OCI-LY3 (cell line): ENCODE data around the gene BACH2.

Source experiments
- H2AFZ ChIP-seq: fragments of 200-600, 300-600 bp; shearing (Covaris generic); 2 replicates; pipeline ENCODE4 v1.6.0; 2014; ENCODE audit warnings: antibody characterized with exemption, low read depth, low read length
- H3K27ac ChIP-seq: fragments of 200-600, 300-600 bp; sonication (generic); 2 replicates; pipeline ENCODE4 v1.5.1; 2014; ENCODE audit warnings: mild to moderate bottlenecking, low read length, moderate library complexity, mixed read lengths
- H3K27me3 ChIP-seq: fragments of 200-600, 300-600 bp; sonication (generic); 2 replicates; pipeline ENCODE4 v1.6.1; 2014; ENCODE audit warnings: low read depth, low read length, mixed read lengths
- H3K36me3 ChIP-seq: fragments of 200-600, 300-600 bp; sonication (generic); replicated peaks from 2 replicates; pipeline ENCODE3; 2014; ENCODE audit warnings: low read depth, low read length, mixed read lengths
- H3K4me1 ChIP-seq: fragments of 300-600, 200-600 bp; sonication (generic); 2 replicates; pipeline ENCODE4 v1.6.1; 2014; ENCODE audit warnings: low read length, mixed read lengths
- H3K4me2 ChIP-seq: fragments of 200-600, 300-600 bp; sonication (generic); 2 replicates; pipeline ENCODE4 v1.6.1; 2014; ENCODE audit warnings: low read length, mixed read lengths
- H3K4me3 ChIP-seq: fragments of 300-600, 200-600 bp; sonication (generic); 2 replicates; pipeline ENCODE4 v1.5.1; 2014; ENCODE audit warnings: antibody characterized with exemption, mild to moderate bottlenecking, low read length, moderate library complexity
- H3K79me2 ChIP-seq: fragments of 300-600, 200-600 bp; shearing (Covaris generic); 2 replicates; pipeline ENCODE4 v1.6.1; 2014; ENCODE audit warnings: mild to moderate bottlenecking, low read length, mixed read lengths
- H3K9ac ChIP-seq: fragments of 300-600, 200-600 bp; shearing (Covaris generic); 2 replicates; pipeline ENCODE4 v1.6.0; 2014; ENCODE audit warnings: mild to moderate bottlenecking, low read length, moderate library complexity
- H3K9me3 ChIP-seq: fragments of 200-600, 300-600 bp; shearing (Covaris generic); 2 replicates; pipeline ENCODE4 v1.6.1; 2014; ENCODE audit warnings: low read length, mixed read lengths; ENCODE audit not compliant: insufficient read depth
- H4K20me1 ChIP-seq: fragments of 200-600, 300-600 bp; sonication (generic); 2 replicates; pipeline ENCODE4 v1.6.1; 2016; ENCODE audit warnings: low read length, mixed read lengths; ENCODE audit not compliant: insufficient read depth
- CTCF ChIP-seq: fragments of 200-600, 300-600 bp; sonication (generic); IDR thresholded peaks from 2 replicates; pipeline ENCODE4 v1.5.1; 2014; ENCODE audit warnings: antibody characterized with exemption, low read length, low read depth
- EZH2phosphoT487 ChIP-seq: fragments of 200-600 bp; shearing (Covaris generic); IDR thresholded peaks from 2 replicates; pipeline ENCODE4 v1.6.1; 2018; ENCODE audit warnings: antibody characterized with exemption, mixed run types, low read depth

Gene BACH2

GRCh38 chr6:90290811-90291420 lies 5.7 kb downstream of the BACH2 start:
- no peaks in the 10 kb centered on the region; the same call in 1 of the 2 replicates for H4K20me1 ChIP-seq
- H3K4me3 ChIP-seq = no peak overlapping the region
- H3K4me1 ChIP-seq = peaks cover 25% of the 10 kb centered on the region
- no peak overlapping the region for H3K4me2 ChIP-seq
- H3K9me3 ChIP-seq = no peaks in the 10 kb centered on the region
- H3K27me3 ChIP-seq = peaks cover 81% of the 10 kb centered on the region
- no peak overlapping the region for H2AFZ ChIP-seq
- H3K27ac ChIP-seq = no peak overlapping the region
- H3K79me2 ChIP-seq = no peaks in the 10 kb centered on the region
- H3K36me3 ChIP-seq = no peaks in the 10 kb centered on the region
- no peak for TF ChIP-seq EZH2phosphoT487
- no peak for TF ChIP-seq CTCF
- no peak overlapping the region for H3K9ac ChIP-seq

GRCh38 chr6:90289902-90290301 lies 6.7 kb downstream of the BACH2 start:
- Histone ChIP-seq H3K27me3 (peaks cover 73% of the 10 kb centered on the region), H3K9me3 (no peaks in the 10 kb centered on the region), H3K9ac (no peak overlapping the region), H3K79me2 (no peaks in the 10 kb centered on the region), H3K4me2 (no peak overlapping the region), H3K36me3 (no peaks in the 10 kb centered on the region), H2AFZ (no peak overlapping the region), H3K4me3 (no peak overlapping the region), H4K20me1 (peaks cover 3% of the 10 kb centered on the region; the same call in 1 of the 2 replicates), H3K4me1 (peaks cover 35% of the 10 kb centered on the region), H3K27ac (no peak overlapping the region)
- TF ChIP-seq CTCF = no peak
- TF ChIP-seq EZH2phosphoT487 = no peak

GRCh38 chr6:90288404-90288803 lies 8.2 kb downstream of the BACH2 start:
- Histone ChIP-seq H3K4me2 (no peak overlapping the region), H3K36me3 (no peaks in the 10 kb centered on the region), H2AFZ (no peak overlapping the region), H3K9ac (no peak overlapping the region), H3K27me3 (peaks cover 62% of the 10 kb centered on the region), H3K9me3 (no peaks in the 10 kb centered on the region), H4K20me1 (peaks cover 4% of the 10 kb centered on the region; the same call in 1 of the 2 replicates), H3K4me1 (peaks cover 37% of the 10 kb centered on the region), H3K27ac (no peak overlapping the region), H3K79me2 (no peaks in the 10 kb centered on the region), H3K4me3 (no peak overlapping the region)
- TF ChIP-seq CTCF (no peak), EZH2phosphoT487 (no peak)

GRCh38 chr6:90286884-90287488 lies 9.7 kb downstream of the BACH2 start:
- Histone ChIP-seq H3K4me3 (no peak overlapping the region), H3K27ac (no peak overlapping the region), H3K4me2 (peak overlapping the region; percentile 85; the same call in 1 of the 2 replicates), H3K36me3 (no peaks in the 10 kb centered on the region), H3K4me1 (peaks cover 37% of the 10 kb centered on the region), H3K79me2 (no peaks in the 10 kb centered on the region), H4K20me1 (peaks cover 4% of the 10 kb centered on the region; the same call in 1 of the 2 replicates), H3K27me3 (peaks cover 60% of the 10 kb centered on the region), H3K9ac (no peak overlapping the region), H3K9me3 (no peaks in the 10 kb centered on the region), H2AFZ (no peak overlapping the region)
- TF ChIP-seq EZH2phosphoT487 (no peak), CTCF (peak; percentile 72)
